CD4-positive, alpha-beta T cell treated with Interleukin-6 for 4 hours (primary cell): Measurements from ENCODE around the gene SLC6A3.
A peak's percentile ranks its signal among the peaks of the same experiment; 100 is the strongest.

Source experiments
- DNase-seq: peaks from one replicate; pipeline ENCODE4 v3.0.0-alpha.2; 2020; ENCODE audit warnings: mixed read lengths

The SLC6A3 gene

DNA sequence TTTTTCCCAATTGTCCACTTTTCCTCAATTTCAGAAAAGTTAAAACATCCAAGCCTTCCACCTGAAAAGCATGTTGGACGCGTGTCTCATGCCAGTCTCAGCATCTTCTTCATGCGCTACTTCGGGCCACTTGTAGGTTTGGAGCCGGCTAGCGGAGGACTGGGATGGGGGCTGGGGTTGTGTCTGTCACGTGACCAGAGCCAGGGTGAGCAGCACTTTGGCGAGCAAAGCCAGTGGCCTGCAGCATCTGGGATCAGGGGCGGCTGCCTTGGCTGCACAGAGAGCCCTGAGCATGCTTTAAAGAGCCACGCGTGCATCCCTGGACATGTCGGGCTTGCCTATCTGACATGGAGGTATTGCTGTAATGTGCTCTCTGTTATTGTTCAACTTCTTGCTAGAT, 41.2 kb downstream of the SLC6A3 start:
- no peak for DNase-seq

DNA sequence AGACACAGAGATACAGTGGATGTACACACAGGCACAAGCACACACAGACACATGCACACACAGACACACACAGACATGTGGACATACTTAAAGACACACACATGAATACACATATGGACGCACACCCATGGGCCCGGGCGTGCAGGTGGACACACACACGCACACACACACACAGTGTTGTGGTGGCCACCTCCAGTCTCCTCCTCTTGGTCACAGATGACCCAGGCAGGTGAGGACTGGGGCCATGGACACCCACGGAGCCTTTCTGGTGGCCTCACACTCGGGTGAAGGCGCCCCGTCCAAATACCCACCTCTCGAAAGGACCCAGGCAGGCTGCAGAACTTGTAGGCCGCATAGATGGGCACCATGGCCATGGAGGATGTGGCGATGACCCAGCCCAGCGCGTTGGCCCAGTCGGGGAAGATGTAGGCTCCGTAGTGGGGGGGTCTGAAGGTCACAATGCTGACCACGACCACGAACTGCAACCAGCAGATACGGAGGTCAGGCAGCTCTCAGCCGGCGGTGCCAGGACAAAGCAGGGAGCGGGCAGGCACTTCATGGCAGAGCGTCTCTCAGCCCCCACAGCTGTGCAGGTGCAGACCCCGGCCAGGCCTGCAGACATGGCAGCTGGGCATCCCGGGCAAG, 42.5 kb downstream of the SLC6A3 start:
- DNase-seq, result no peak

DNA sequence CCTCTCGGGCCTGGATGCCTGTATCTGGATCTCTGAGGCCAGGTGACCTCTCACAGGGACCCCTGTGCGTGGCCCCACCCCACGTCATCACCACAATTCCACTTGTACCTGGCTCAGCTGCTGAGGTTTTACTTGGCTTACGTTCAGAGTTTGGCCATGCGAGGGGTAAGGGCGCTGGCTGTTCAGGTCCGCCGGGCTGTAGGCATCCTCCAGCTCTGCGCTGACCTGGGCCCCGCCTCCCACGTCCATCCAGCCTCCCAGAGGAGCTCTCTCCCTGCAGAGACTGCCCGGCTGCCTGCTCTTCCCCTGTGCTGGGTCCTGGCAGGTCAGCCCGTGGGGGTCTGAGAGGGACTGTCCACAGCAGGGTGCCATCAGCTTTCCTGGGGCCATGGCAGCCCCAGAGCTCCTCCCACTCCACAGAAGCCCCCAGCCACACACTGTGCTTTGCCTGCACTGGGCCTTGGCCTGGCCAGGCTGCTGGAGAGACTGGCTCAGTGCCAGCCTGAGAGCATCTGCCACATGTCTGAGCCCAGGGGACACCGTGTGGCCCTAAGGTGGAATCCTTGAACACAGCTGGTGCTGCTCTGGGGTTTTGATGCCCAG, 43.6 kb downstream of the SLC6A3 start:
- no peak for DNase-seq

DNA sequence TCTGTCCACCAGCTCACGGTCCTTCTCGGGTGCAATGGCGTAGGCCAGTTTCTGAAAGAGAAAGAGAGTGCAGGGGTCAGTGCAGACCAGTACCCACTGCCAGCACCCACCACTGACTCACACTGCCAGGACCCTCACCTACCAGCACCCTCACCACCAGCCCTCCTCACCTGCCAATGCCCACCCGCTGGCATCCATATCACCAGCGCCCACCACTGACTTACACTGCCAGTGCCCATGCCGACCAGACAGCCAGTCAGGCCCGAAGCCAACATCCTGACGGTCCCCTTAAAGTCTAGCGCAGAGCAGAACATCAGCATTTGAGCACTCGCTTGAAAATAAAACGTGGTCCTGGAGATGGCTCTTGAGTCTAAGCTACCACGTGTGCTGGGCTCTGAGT, 44.3 kb downstream of the SLC6A3 start:
- no peak for DNase-seq

DNA sequence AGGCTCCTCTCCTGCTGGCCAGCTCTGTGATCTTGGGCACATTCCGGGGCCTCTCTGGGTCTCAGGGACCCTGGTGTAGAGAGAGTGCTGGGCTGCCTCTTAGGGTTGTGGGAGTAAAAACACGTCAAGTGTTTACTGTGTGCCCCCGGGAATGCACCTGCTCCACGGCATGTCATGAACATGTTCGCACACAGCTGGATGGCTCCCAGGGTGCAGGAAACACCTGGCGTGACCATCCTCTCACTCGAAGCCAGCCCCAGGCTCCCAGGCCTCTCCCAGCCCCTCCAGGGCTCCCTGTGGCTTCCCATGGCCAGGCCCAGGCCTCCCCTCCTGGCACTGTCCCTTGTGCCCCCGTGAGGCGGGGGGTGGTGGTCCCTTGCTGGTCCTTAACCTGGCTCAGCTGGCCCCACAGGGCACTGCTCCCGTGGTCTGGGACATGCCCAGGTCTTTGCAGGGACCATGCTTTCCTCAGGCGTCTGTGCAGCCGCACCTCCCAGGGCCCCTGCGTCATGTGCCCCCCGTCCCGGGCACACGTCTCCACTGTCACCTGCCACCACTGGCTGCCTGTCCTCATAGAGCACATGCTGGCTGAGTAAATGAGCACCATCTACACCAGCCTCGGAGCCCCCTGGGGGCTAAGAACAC, 44.9 kb downstream of the SLC6A3 start:
- no peak for DNase-seq

DNA sequence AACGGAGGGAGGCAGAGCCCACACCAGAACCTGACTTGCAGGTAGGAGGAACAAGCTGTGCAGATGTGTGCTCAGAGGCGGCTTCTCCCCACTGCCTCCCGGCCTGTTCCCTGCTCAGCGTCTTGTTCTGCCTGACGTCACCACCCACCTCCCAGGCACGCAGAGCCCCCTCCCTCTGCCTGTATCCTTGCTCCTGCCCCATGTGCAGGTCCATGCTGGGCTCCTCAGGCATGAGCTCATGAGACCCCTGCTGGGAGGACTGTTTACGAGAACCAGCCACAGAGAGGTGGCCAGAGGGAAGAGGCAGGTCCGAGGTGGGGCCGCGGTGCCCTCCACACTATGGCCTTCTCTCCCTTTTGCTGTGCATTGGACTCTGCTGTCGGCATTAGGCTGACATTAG, 45.5 kb downstream of the SLC6A3 start:
- DNase-seq, result no peak

DNA sequence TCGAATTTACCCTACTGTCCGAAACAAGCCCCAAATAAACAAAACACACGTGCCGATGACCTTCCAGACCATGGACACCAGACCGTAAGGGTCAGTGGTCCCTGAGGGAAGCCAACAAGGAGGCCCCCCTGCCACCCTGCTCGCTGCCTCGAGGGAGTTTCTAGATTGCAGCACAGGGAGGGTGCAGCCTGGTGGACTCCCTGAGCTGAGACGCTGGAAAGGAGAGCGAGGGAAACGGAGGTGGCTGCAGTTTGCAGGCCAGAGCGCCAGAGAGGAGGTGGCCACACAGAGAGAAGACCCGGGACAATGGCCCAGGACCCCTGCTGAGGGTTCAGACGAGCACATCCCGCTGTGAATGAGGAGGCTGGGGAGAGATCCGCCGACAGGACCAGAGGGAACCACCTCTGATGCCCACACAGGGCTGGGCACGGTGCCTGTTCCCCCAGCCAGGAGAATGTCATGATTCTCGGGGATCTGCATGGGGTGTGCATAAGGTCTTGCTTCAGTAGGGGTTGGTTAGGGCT, 48.9 kb downstream of the SLC6A3 start:
- DNase-seq, result no peak

DNA sequence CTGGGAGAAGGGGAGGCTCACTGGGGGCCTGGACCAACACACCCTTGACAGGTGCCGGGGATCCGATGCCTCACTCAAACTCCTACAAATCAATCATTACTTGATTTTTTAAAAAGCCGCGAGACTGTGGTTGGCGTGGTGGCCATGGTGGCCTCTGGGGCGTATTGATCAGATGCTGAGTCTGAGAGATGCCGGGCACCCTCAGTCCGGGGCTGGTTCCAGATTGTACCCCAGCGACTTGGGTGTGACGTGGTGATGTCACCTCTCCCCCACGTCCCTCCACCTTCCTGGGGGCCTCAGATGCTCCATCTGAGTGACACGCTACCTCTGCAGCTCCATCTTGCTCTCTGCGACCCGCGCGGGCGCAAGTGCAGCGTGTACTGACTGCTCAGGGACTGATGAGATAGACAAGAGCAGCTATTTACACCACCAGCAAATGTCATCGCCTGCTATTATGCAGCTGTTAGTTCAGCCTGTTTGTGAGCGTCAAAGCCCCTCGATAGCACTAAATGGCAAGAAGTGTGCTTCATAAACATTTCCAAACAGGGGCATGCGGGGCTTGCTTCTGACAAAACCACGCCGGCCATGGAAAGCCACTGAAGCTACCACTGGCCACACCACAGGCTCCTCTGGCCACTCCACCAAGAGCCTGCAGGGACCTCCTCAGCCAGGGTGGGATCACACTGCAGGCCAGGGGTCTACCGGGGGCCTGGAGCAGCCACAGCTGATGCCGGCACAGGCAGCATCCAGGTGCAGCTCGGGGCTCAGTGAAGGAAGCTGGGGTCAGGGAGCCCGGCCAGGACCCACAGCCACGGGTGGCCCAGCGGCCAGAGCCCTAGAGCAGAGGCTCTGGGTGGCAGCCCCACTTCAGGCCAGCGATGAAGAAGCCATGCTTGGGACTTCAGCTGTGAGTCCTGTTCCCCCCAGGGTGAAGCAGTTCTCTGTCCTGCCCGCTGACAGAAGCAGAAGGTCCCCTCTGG, 50.1 kb downstream of the SLC6A3 start:
- DNase-seq, result no peak

DNA sequence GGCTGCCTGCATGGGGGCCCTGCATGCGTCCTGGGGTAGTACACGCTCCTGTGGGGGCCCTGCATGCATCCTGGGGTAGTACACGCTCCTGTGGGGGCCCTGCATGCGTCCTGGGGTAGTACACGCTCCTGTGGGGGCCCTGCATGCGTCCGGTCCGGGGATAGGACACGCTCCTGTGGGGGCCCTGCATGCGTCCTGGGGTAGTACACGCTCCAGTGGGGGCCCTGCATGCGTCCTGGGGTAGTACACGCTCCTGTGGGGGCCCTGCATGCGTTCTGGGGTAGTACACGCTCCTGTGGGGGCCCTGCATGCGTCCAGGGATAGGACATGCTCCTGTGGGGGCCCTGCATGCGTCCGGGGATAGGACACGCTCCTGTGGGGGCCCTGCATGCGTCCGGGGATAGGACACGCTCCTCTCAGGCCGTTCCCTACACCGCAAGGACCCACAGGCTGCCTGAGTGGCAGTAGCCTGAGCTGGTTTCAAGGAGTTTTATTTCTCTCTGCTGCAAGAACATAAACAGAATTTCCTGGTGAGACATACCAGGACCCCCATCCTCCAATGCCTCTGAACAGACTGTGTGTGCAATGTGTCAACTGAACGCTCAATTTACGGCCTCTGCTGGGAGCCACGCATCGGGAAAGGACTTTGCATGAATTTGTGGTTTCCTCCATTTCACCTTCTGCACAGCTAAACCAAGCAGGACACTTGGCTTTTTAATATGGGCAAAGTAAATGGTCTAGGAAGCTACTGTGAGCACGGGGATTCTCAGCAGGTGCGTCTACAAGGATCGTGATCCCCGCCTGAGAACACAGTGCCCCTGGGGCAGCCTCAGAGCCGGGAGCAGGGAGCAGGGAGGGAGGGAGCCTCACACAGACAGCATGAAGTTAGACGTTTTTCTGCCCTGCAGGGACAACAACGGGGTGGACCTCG, 51.4 kb downstream of the SLC6A3 start:
- no peak for DNase-seq

DNA sequence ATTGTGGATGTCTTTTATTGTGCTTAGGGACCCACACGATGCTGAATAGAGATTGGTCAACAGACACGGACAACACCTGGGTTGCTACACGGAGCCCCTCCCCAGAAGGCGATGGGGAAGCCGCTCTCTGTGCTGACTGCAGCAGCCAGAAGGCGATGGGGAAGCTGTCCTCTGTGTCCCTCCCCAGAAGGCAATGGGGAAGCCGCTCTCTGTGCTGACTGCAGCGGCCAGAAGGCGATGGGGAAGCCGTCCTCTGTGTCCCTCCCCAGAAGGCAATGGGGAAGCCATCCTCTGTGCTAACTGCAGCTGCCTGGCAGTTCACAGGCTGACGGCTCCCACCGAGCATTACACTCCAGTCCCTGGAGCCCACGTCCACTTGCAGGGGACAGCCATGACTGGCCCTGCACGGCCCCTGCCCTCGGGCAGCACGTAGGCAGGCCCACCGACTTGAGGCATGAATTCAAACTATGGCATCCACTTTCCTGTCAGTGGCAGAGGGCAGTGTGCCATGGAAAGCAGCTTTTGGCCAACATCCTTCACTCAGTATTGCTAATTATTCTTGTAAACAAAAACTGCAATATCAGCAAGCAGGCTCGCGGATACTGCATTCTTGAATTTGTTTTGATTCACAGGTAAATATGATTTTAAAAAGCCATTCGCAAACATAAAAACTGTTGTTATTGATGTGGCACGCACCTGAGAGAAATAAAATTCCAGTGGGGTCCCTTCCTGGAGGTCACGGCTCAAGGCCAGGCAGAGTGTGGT, 52.3 kb downstream of the SLC6A3 start:
- no peak for DNase-seq

DNA sequence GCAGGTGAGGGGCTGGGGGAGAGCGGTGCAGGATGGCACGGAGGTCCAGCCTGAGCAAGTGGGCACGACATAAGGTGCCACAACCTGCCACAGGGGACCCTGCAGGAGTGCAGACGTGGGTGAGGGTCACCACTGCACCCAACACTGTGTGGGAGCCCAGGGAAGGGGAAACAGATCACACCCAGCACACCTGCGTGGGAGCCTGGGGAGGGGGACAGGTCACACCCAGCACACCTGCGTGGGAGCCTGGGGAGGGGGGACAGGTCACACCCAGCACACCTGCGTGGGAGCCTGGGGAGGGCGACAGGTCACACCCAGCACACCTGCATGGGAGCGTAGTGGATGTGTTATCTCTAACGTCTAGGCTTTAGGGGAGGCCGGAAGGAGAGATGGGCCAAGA, 53.0 kb downstream of the SLC6A3 start:
- DNase-seq, result no peak

DNA sequence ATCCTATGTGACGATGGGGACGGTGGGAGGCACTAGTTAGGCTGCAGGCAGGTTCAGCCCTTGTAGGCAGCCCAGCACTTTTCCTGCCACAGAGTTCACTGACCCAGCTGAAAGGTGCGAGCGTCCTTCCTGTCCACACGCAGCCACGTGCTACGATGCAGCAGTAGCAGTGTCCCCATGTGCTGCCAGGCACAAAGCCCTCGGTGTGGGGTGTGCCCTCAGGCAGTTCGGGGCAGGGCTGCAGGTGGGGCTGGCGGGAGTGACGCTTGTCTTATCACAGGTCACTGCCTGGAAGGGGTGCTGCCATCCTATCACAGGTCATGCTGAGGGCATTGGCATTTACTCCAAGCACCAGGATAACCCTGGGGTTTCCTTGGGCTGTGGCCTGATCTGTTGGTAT, 53.5 kb downstream of the SLC6A3 start:
- no peak for DNase-seq

DNA sequence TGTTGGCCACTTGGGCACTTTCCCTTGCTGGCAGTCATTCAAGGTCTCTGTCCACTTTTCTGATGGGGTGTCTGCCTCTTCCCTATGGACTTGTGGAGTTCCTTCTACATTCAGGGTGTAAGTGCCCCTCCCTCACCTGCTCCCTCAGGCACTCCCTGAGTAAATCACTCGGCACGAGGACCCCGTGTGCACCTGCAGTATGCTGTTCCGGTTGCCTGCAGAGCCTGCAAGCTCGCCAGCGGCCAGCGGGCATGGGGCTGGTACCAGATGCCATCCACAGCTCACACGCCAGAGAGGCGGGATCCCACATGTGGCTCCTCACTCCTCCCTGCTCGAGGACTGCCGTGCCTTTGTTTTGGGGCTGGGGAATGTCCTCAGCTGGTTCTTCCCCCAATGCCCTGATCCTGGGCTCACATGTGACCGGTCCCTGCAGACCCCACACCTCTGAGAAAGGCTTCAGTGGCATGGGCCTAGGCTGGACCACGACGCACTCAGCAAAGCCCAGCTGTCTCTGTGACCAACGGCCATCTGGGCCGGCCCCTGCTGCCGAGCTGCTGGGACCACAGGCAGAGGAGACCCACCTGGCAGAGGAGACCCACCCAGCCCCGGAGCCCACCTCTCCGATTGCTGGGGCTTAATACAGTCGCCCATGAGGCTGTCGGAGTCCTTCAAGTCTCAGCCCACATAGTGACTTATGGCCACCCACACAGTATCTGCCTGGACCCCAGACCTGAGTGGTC, 54.2 kb downstream of the SLC6A3 start:
- DNase-seq, result no peak

DNA sequence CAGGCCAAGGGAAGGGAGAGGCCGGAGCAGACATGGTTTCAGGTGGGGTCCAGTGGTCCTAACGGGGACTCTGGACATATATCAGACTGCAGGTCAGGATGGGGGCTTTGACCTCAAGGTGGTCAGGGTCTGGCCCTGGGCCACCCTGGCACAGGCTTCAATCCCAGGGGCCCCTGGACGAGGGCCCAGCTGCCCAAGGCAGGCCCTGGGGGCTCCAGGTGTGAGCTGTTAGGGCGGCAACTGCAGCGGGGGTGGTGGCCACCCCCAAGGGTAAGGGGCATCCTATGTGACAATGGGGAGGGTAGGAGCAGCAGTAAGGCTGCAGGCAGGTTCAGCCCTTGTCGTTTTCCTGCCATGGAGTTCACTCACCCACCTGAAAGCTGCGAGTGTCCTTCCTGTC, 54.9 kb downstream of the SLC6A3 start:
- DNase-seq, result no peak

DNA sequence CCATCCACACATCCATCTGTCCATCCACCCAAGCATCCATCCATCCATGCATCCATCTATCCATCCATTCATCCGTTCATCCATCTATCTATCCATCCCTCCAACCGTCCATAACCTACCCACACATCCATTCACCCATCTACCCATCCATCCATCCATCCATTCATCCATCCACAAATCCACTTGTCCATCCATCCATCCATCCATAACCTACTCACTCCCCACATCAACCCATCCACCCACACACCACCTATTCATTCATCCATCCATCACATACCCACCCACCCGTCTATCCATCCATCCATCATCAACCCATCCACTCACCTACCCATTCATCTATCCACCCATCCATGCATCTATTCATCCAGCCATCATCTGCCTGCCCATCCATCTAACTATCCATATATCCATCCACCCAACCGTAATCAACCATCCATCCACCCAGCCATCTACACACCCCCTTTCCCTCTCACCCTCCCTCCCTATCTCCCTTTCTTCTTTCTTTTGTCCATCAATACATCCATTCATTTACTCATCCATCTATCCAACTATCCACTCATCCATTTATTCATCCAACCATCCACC, 56.8 kb downstream of the SLC6A3 start:
- DNase-seq, result no peak

DNA sequence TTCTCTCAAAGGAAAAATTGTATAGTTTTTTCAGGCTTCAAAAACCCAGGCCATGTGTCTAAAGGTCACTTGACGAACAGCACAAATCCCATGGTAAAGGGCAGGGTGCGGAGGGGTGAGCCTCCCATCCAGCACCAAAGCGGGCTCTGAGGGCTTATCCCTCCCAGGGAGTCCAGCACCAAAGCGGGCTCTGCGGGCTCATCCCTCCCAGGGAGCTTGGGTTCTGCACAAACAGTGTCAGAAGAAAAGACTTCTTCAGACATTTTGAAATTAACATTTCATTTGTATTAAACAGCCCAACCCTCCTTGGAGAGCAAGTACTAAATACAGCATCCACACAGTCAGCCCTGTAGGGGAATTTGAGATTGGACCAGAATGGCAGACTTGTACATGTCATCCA, 57.4 kb downstream of the SLC6A3 start:
- DNase-seq, result no peak

DNA sequence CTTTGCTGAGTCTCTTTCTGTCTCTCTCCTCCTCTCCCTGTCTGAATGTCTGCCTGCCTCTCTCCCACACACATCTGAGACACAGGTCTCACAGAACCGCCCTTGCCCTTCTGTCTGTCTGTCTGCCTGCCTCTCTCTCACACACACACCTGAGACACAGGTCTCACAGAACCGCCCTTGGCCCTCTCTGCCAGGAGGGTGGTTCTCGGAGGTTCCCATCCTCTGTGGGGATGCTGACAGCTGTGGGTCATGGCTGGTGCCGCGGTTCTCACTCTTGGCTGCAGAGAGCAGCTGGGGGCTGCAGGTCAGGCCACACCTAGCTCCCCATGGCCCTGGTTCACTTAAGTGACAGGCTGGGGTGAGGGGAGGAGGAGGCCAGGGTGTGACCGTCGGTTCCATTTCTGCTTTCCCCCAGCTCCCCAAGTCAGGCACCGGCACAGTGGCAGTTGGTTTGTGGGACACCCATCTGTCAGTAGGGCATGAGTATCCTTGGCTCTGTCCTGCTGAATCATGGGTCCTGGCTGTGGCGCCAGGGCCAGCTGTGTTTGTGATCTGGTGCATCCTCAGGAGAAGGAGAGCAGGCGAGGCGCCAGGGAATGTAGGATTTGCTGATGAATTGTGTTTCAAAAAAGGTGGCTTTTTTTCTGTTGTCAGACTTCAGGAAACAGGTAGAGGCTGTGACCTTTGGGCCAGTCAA, 58.0 kb downstream of the SLC6A3 start:
- no peak for DNase-seq

DNA sequence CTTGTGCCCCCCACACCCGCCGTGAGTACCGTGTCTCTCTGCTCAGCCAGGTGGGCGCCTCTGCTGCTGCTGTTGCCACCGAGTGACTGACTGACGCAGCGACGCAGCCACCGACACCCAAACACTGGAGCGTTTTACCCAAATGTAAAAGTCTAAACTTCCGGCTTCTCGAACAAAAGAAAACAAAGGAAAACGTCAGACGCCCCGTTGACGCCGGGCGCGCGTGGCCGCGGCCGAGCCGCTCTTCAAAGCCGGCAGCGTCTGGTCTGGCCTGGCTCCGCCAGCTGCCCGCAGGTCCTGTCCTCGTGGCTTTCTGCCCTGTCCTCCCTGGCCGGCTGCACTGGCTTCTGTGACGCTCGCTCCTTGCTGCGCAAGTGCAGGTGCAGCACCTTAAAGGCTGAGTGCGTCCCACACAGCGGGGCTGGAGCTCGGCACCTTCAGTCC, 58.9 kb downstream of the SLC6A3 start:
- peak; percentile 83 for DNase-seq
